Measurements from ENCODE around the gene ARHGAP27.

GRCh38 chr17:45347444-45347843 is 85.2 kb downstream of the ARHGAP27 start:
- no peak for TF ChIP-seq CTCF (IDR thresholded peaks at IDR 0.05)
- no peak for TF ChIP-seq POLR2A (IDR thresholded peaks at IDR 0.05)
